CD4-positive, alpha-beta T cell treated with Interleukin-12 subunit alpha and Interleukin-12 subunit beta, for 1 hour (primary cell): ENCODE measurements around the gene OCLN.
"Not testable (repeated sequence)": the region's sequence is repeated elsewhere in the genome, so short reads cannot be mapped to it uniquely, and the experiment has no call there.

Source experiments
- DNase-seq: peaks from one replicate; pipeline ENCODE4 v3.0.0-alpha.2; 2020

Gene OCLN

DNA sequence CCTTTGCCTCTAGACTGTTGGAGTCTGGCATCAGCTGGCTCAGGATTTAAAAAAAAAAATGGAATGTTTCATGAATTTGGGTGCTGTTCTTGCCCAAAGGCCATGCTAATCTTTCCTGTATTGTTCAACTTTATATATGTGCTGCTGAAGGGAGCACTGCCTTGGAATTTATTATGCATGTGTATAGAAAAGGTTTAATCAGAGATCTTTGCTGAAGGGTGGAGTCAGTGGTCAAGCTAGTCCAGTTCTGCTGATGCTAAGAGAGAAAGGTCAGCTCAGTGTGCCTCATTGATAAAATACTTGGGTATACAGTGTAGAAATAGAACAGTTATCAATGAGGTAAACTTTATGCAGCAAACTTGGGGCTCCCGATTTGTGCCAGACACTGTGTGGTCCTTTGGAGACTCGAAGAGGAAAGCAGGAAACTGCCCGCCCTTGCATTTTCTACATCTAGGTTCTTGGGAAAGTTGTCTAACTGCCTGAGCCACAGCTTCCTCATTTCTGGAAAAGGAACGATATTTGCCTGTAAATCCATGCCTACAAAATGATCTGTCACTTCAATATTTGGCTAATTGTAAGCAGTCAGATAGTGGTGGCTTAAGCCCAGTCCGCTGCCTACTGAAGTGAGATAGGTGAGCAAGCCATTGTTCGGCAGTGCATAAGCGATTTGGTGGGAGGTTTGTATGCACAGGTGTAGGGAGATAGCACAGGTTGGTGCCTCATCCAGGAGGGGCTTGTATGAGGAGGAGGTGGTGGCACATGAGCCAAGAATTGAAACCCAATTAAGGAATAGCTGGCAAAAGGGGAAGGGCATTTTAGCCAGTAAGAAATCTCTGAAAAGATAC is 38.2 kb downstream of the OCLN start:
- DNase-seq: no peak

DNA sequence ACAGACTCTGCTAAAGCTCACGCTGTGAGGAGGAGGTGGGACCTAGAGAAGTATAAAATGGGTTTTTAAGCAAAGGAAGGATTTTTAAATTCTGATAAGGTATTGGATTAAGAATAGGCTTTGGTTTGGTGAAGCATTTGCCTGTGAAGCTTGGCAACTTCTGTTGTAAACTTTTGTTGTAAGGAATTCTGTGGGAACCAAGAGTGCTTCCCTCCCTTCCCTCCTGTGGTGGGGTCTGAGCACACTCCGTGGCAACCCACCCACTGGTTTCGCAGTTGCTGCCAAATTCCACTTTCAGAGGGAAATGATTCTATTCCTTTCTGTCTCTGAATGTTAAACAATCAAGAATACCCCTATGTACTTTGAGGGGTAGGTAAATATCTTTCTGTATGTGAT is 38.8 kb downstream of the OCLN start:
- DNase-seq: no peak

GRCh38 chr5:69537911-69538310 is 45.3 kb downstream of the OCLN start:
- not testable (repeated sequence) for DNase-seq

DNA sequence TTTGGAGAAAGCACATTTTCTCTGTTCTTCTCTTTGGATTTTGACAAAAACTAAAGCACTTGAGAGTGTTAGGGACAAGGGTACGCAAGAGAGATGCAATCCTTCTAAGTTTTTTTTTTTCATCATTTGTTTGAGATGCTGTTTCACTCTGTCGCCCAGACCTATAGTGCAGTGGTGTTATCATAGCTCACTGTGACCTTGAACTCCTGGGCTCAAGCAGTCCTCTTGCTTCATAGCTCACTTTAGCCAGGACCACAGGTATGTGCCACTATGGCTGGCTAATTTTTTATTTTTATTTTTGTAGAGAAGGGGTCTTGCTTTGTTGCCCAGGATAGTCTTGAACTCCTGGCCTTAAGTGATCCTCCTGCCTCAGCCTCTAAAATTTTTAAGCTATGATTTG is 46.1 kb downstream of the OCLN start:
- not testable (repeated sequence) for DNase-seq

- DNase-seq: not testable (repeated sequence)
Measured at GRCh38 chr5:69541347-69541746, 48.8 kb downstream of the OCLN start.

GRCh38 chr5:69542838-69543618 is 50.4 kb downstream of the OCLN start:
- DNase-seq: not testable (repeated sequence)

DNA sequence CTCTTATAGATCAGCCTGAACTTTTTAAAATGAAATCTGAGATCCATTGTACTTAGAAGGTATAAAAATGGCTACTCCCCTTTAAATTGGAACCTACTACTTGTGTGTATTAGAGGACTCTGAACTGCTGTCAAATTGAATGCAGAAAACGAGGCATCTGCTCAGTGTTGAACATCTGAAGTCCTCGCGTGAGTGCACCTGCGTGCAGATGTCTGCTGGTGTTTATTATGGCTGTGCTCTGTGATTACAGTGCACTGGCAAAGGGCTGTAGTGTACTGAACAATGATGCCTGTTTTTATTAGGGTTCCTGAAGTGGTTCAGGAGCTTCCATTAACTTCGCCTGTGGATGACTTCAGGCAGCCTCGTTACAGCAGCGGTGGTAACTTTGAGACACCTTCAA is 52.0 kb downstream of the OCLN start:
- not testable (repeated sequence) for DNase-seq

GRCh38 chr5:69559908-69560330 is 67.3 kb downstream of the OCLN start, which contains the start of gene GTF2H2C:
Gene GTF2H2C (plus strand): TSS chr5:69560191. CDS start chr5:69565133, 4,942 bp downstream.
- peak; percentile 80 for DNase-seq

- DNase-seq: not testable (repeated sequence)
Measured at GRCh38 chr5:69560587-69561431, 68.2 kb downstream of the OCLN start.

DNA sequence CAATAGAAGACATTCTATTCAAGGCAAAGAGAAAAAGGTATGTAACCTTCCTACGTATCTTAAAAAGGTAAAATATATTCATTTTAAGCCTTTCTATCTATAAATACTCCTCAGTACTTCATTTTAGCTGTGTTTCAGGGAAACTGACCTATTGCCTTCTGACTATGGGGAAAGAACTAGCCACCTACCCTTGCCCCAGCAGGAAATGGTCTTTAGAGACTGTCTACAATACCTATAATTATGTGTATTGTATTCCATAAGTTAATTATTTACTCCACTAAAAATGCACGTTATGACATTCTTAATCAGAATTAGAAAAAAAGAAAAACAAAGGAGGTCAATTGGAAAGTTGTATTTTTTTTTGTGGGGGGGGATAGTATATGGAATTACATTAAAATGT is 73.6 kb downstream of the OCLN start:
- DNase-seq: not testable (repeated sequence)

- DNase-seq: not testable (repeated sequence)
Measured at GRCh38 chr5:69568072-69568471, 75.5 kb downstream of the OCLN start.

DNA sequence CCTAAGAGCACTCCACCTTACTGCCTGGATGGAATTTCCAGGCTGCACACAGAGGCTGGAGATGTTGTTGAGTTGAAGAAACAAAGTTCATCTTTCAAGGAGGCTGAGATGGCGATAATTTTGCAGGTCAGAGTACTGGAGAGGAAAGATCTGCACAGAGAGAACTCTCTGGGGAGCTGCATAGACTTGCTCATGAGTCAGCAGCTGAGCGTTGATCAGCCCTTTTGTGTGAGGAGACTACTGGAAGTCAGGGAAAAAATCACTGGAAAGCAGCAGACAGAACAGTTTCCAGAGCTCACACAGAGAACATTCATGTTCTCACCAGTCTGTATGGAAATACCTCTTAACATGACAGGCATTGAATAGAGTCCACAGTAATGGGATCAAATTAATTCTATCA is 90.8 kb downstream of the OCLN start:
- not testable (repeated sequence) for DNase-seq

DNA sequence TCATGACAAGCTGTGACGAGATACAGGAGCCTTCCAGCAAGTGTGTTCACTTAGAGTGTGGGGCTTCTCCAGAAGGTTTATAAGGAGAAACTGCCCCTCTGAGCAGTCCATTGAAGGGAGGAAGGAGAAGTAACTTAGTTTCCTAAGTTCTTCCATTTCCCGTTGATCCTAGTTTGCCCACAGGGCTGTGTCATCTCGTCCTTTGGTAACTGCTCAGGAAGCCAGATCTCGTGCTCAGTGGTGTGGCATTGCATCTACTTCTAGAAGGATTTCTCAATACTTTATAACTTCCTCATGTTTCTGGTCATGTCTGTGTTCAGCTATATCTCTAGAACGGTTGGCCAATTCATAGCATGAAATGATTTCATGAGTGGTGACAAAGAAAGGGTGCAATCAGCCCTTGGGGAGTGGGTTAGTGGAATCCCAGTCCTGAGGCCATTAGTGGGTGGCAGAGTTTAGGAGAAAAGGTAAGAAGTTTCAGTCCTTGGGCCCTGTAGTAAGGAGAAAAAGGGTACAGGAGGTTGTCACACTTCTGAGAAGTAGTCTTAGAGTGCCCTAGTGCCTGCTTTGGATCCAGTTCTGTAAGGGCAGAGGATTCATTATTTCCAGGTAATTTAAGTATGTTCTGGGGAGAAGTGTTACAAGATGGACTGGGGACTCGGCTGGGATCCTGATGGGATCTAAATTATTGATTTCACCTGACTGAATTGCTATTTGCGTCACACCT is 103.7 kb downstream of the OCLN start:
- DNase-seq: not testable (repeated sequence)

- DNase-seq: not testable (repeated sequence)
Measured at GRCh38 chr5:69601947-69602346, 109.4 kb downstream of the OCLN start.

DNA sequence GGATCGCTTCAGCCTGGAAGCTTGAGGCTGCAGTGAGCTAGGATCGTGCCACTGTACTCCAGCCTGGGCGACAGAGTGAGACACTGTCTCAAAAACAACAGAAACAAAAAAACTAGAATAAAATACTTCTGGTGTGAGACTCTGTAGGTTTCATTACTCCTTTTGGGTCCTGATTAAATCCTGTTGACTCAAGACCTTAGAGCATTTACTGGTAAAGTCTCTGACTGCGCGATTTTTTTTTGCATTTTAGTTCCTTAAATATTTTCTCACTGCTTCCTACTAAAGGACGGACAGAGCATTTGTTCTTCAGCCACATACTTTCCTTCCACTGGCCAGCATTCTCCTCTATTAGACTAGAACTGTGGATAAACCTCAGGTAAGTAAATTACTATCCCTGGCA is 114.2 kb downstream of the OCLN start:
- DNase-seq: not testable (repeated sequence)
